Tibial artery (tissue), 4 donors: ENCODE results near the gene SEMA3D.

Experiments used
- DNase-seq, 2 donors: peaks; one replicate each; pipeline ENCODE4 v3.0.0-alpha.2; 2019
- H3K27ac ChIP-seq, 2 donors: fragments of 200-600 bp; sonication (generic) in 1 of 2; 1 replicate in 1 of 2; 2 replicates in 1 of 2; pipeline ENCODE4 v1.5.1; 2018 to 2019; ENCODE audit warnings: mild to moderate bottlenecking in 1 of 2
- H3K27me3 ChIP-seq, 2 donors: fragments of 200-600 bp; sonication (generic) in 1 of 2; one replicate each; pipeline versions ENCODE4 v1.5.1 to v1.6.0; 2016 to 2019
- H3K36me3 ChIP-seq, 3 donors: fragments of 200-600 bp; sonication (generic) in 2 of 3; one replicate each; pipeline ENCODE4 v1.5.1; 2016 to 2019; ENCODE audit warnings: mild to moderate bottlenecking in 2 of 3
- H3K4me1 ChIP-seq, 4 donors: fragments of 200-600 bp; sonication (generic) in 2 of 4; 1 replicate in 3 of 4; 2 replicates in 1 of 4; pipeline ENCODE4 v1.5.1; 2016 to 2019
- H3K4me3 ChIP-seq, 2 donors: fragments of 200-600 bp; sonication (generic) in 1 of 2; 1 replicate in 1 of 2; 2 replicates in 1 of 2; pipeline ENCODE4 v1.5.1; 2018 to 2019; ENCODE audit warnings: mild to moderate bottlenecking in 2 of 2
- H3K9me3 ChIP-seq, 3 donors: fragments of 200-600 bp; sonication (generic) in 1 of 3; one replicate each; pipeline ENCODE4 v1.5.1; 2016 to 2019
- CTCF ChIP-seq, 2 experiments: fragments of 200-600 bp in 1 of 2; fragments of 450-650 bp in 1 of 2; IDR thresholded peaks; one replicate each; pipeline ENCODE4 v1.5.1; 2017 to 2019; ENCODE audit warnings: antibody characterized with exemption in 2 of 2, mild to moderate bottlenecking in 1 of 2, moderate library complexity in 1 of 2
- intact Hi-C: fragments of 100-400 bp; cut with DNase I; formaldehyde crosslinking; loops from one replicate; pipeline ENCODE4 v1.15.0; 2023; ENCODE audit warnings: low total_unique reads

Gene SEMA3D

GRCh38 chr7:84948634-84949033 is 238.2 kb downstream of the SEMA3D start:
- Histone ChIP-seq H3K9me3 (no peaks in the 10 kb centered on the region), H3K36me3 (no peaks in the 10 kb centered on the region), H3K27me3 (no peaks in the 10 kb centered on the region), H3K4me1 (no peaks in the 10 kb centered on the region), H3K4me3 (no peak overlapping the region), H3K27ac (no peak overlapping the region)
- no peak for TF ChIP-seq CTCF (IDR thresholded peaks at IDR 0.05)
- intact Hi-C loops = no loop called here
- DNase-seq = no peak

GRCh38 chr7:84946549-84946948 is 240.3 kb downstream of the SEMA3D start:
- no peak for DNase-seq
- Histone ChIP-seq H3K27ac (no peak overlapping the region), H3K4me3 (no peak overlapping the region), H3K27me3 (no peaks in the 10 kb centered on the region), H3K9me3 (no peaks in the 10 kb centered on the region), H3K36me3 (no peaks in the 10 kb centered on the region), H3K4me1 (peaks cover 0 to 6% (median 2%) of the 10 kb centered on the region in 4 donors)
- intact Hi-C loops = no loop called here
- TF ChIP-seq CTCF (IDR thresholded peaks at IDR 0.05) = no peak
